RCC 7860 (cell line): ENCODE data around the gene PLXNB2.
A peak's percentile ranks its signal among the peaks of the same experiment; 100 is the strongest.

ENCODE experiments used
- DNase-seq: peaks from one replicate; pipeline ENCODE4 v3.0.0-alpha.2; 2015; ENCODE audit warnings: low spot score
- FAIRE-seq: peaks from 2 replicates; lab custom pipeline; 2012; peaks lifted over from hg19 to GRCh38; lab: Jason Lieb, UNC

PLXNB2 gene

GRCh38 chr22:50267591-50268390 is 39.7 kb downstream of the PLXNB2 start:
- FAIRE-seq: no peak
- no peak for DNase-seq

- DNase-seq: no peak
- FAIRE-seq: no peak
Measured at GRCh38 chr22:50266994-50267393, 40.5 kb downstream of the PLXNB2 start.

DNA sequence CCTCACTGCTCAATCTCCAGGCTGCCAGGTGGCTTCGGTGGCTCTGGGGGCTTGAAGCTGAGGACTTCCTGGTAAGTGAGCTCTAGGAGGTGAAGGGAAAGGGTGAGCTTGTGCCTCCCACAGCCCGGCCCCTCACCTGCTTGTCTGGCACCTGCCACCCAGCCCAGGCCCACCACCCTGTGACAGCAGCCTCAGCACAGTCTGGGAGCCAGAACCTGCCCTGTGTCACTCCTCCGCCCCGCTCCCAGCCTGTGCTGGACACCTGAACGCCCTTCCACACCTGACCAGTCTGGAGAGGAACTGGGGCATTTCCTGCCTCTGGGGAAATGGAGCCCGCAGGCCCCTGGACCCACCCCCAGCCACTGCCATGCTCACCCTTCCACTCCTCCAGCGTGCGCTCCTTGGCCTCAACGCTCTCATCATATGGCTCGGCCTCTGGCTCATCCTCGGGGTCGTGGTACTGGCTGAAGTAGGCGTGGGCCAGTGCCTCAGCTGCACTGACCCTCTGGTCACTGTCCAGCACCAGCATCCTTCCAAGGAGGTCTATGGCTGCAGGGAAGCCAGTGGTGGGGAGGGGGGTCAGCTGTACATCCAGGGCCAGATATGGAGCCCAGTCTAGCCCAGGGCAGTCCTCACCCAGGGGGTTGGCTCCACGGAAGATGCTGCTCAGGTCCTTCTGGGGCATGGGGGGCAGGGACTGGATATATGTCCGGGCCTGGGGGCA is 42.3 kb downstream of the PLXNB2 start:
- no peak for DNase-seq
- FAIRE-seq: no peak

- DNase-seq (no peak), FAIRE-seq (no peak)
Measured at GRCh38 chr22:50264104-50264745, 43.2 kb downstream of the PLXNB2 start.

DNA sequence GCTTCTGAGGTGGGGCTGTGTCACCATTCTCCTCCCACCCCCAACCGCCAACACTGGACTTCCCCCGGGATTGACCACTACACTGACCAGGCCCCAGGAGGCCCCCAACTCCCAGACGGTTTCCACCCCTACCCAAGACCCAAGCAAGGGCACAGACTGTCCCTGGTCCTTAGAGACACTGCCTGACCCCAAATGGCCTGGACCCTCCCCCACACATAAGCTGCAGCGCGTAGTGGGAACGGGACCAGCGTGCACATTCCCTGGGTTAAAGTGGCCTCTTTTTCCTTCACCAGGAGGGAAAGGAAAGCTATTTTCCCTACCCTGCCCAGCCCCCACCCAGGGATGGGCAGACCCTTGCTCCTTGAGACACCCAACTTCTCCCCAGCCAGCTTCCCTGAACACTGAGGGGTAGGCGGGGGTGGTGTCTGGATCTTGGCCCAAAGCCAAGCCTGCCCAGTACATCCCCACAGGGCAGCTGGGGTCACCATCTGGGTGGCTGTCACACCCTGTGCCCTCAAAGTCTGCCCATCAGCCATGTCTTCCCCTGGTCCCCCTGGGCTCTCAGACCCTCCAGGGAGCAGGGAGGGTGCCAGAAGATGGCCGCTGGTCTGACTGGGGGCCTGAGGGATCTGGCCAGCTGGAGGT is 44.4 kb downstream of the PLXNB2 start:
- DNase-seq: no peak
- FAIRE-seq: no peak

DNA sequence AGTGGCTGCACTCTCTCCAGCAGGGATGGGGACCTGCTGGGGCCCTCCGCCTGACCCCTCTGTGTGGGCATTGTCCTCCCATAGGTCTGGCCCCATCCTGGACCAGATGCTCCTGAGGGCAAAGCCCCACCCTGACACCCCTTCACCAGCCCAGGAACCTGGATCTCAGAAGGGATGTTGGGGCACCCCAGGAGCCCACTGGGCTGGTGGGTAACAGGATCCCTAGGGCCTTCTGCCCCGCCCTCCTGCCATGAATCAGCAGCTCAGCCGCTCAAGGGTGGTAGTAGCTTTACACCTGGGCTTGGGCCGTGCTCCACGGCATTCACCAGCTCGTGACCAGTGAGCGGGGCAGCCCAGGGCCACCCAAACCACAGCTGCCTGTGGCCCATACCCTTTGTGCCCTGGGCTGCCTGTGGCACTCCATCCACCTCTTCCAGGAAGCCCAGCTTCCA is 45.0 kb downstream of the PLXNB2 start:
- DNase-seq: peak; percentile 30
- FAIRE-seq: no peak

DNA sequence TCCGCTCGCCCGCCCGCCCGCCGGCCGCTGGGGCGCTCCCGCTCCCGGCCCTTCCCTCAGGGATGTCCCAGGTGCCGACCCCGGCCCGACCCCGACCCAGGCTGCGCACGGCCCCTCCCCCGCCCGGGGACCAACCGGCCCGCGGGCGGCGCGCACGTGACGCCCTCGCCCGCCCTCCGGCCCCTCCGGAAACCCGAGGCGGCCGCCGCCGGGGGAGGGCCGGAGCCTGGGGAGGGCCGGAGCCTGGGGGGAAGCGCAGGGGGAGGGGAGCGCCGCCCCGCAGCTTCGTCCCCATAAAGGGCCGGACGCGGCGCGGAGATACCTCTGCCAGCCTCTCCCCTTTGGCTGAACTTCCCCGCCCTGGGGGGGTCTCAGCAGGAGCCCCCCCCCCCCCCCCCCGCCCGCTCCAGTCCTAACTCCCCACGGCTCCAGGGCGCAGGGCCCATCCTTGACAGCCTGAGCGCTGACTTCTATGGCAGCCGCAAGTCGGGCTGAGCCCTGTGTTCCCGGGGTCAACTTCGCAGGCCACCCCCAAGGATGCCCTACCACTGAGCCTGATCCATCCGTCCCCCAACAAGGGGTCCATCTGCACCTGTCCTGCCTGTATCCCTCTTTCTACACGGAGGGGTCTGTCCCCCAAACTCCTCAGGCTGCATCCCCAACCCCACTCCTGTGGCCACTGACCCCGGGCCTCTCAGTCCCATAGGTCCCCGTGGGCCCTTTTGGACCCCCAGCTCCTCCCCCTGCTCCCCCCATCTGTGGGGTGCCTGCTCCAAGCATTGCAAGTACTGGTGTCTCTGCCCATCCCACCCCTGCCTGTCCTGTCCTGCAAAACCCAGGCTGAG is 45.6 kb downstream of the PLXNB2 start, which contains the start of gene MAPK12:
MAPK12 (minus strand) TSS at position 69 of the 845 bp plus-strand sequence. CDS start 174 bp downstream, outside the sequence.
- DNase-seq: no peak
- no peak for FAIRE-seq

- FAIRE-seq (no peak), DNase-seq (peak; percentile 7)
Measured at GRCh38 chr22:50260801-50261614, 46.4 kb downstream of the PLXNB2 start.

GRCh38 chr22:50260434-50260800 is 47.0 kb downstream of the PLXNB2 start:
- DNase-seq: no peak
- FAIRE-seq: no peak

DNA sequence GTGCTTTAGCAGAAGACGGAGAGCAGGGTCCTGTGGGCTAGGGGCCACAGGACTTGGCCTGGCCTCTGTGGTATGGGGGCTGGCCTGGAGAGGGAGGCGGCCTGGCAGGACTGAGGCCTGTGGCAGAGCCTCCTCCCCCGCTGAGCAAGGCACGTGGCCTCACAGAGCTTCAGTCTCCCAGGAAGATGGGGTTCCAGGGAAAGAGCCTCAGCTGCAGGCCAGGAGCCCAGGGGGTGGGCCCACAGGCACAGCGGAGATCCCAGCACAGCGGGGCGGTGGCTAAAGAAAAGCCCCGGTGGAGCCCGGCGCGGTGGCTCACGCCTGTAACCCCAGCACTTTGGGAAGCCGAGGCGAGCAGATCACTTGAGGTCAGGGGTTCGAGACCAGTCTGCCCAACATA is 48.1 kb downstream of the PLXNB2 start:
- FAIRE-seq (no peak), DNase-seq (no peak)

GRCh38 chr22:50258361-50259292 is 48.8 kb downstream of the PLXNB2 start:
- DNase-seq (no peak), FAIRE-seq (no peak)

DNA sequence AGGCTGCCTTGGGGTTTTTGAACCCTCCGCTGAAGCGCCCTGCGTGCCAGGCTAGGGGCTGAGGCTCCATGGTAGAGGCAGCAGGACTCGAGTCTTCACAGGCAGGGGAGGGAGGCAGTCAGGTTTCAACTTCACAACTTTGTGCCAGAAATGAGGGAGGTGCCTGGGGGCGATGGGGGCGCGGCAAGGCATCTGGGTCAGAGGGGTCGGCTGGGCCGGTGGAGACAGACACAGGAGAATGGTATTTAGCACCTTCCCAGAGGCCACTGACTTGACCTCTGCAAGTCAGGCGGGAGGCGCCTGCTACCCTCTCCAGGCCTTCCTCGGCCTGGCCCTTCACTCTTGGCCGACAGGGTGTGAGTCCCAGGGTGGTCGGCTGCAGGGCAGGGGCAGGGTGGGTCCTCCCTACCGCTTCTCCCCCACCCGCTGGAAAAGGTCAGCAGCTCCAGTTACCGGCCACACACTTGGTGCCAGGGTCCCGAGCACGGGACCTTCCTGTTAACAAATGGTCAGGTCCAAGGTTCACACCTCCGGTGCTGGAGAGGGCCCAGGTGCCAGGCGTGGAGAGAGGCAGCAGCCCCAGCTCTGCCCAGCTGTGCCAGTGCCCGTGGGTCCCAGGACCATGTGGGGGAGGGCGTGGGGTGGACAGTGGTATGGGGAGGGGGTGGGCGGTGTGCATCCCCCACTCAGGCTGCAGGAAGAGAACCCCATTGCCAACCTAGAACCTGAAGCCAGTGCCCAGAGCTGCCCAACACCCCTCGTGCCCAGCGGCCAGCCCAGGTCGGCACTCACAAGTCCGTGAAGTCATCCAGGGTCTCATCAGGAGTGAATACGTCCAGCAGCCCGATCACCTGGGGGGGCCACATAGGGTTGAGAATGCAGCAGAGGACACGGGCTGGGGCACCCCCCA is 49.7 kb downstream of the PLXNB2 start:
- FAIRE-seq (no peak), DNase-seq (no peak)

DNA sequence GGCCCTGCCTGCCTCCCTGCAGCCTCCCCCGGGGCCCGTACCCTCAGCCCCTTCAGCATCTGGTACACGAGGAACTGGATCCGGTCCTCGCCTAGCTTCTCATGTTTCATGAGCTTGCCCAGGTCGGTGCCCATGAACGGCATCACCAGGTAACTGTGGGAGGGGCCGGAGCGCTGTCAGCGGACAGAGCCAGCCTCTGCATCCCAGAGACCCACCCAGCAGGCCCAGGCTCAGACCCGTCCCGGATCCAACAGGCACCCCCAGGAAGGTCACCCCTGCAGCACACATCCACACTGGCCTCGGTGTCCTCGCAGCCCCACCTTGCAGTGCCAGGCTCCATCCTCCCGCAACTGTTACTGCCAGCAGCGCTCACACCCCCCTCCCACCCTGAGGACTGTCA is 50.4 kb downstream of the PLXNB2 start:
- FAIRE-seq (no peak), DNase-seq (no peak)

GRCh38 chr22:50256258-50256862 is 51.1 kb downstream of the PLXNB2 start:
- FAIRE-seq (no peak), DNase-seq (no peak)

DNA sequence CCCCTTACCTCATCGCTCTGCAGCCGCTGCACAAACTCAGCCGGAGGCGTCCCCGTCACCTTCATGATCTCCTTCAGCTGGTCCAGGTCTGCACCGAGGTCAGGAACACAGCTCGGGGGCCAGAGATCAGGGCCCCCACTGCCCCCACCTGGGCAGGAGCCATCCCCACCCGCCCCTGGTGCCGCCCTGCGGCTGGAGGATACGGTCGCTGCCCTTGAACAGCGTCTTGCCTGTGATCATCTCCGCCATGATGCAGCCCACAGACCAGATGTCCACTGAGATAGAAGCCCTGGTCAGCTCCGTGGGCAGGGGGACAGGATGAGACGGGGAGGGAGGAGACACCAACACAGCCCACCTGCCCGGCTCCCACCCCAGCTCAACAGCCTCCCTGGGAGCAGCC is 51.8 kb downstream of the PLXNB2 start:
- DNase-seq (no peak), FAIRE-seq (no peak)

DNA sequence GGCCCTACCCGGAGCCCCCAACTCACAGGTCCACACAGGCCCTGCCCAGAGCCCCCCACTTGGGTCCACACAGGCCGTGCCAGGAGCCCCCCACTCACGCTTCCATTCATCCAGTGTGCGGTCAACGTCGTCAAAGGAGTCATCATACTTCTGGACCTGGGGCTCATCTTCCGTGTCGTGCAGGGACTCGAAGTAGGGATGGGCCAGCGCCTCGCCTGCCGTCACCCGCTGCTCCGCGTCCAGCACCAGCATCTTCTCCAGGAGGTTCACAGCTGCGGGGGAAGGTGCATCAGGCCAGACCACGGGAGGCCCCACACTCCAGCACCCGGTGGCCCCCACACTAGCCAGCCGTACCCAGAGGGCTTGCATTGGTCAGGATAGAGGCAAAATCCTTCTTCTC is 52.3 kb downstream of the PLXNB2 start:
- DNase-seq: no peak
- no peak for FAIRE-seq

DNA sequence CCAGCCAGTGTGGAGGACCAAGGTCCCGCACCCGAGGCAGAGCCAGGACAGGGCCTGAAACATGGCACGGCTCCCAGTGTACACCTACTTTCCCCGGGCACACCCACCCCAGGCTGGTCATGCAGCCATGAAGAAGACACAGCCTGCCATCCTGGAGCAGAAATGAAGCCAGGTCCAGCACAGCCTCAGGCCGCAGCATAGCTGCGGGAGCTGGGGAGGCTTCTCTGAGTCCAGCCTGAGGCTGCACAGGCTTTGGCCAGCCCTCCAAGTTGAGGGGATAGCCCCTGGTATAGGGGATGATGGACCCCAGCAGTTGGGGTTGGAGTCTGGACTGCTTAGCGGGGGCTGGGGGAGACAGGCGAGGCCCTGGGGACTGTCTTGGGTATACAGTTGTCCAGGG is 53.5 kb downstream of the PLXNB2 start:
- FAIRE-seq (no peak), DNase-seq (no peak)
